Subcutaneous adipose tissue (tissue), 4 donors: ENCODE measurements around the gene CDH23. TPM values are rescaled to one million over a fixed set of nuclear protein-coding genes. Genes with fewer than 3 reads are reported as not detected.

Source experiments
- CTCF ChIP-seq: fragments of 450-650 bp; IDR thresholded peaks from one replicate; pipeline ENCODE4 v1.5.1; 2016; ENCODE audit warnings: low read depth, mild to moderate bottlenecking, control low read depth, antibody characterized with exemption, moderate library complexity
- total RNA-seq, 4 donors: library from RNA; depleted of rRNA; stranded (reverse); fragments of >200 nt; gene quantifications; one replicate each; pipeline ENCODE4 v1.1.0, GENCODE V29; 2016

Gene CDH23
- total RNA-seq, 4 donors from 2014 or later, result 14.3 to 74.8 (median 24.1) TPM

- TF ChIP-seq CTCF, result no peak
Observed at GRCh38 chr10:71379118-71379766, 17.5 kb upstream of the CDH23 start.

GRCh38 chr10:71380841-71381240 lies 15.9 kb upstream of the CDH23 start:
- TF ChIP-seq CTCF, result no peak

DNA sequence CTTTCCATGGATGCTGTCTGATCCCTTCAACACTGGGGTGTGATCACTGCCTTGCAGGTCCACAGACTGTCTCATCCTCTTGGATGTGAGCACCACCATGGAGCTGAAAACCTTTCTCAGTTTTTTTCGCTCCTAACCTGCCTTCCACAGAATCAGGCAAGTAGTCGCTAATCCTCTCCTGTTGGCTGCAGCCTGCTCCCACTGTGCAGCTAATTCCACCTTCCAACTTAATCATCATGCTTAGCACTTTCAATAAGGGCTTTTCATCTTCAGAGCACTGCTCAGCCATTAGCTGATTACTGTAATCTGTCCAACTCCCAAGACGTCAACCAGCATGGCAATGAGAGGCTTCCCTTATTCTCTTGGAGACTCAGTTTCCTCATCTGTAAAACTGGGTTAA lies 15.1 kb upstream of the CDH23 start:
- no peak for TF ChIP-seq CTCF

GRCh38 chr10:71382028-71382427 lies 14.7 kb upstream of the CDH23 start:
- TF ChIP-seq CTCF, result no peak

DNA sequence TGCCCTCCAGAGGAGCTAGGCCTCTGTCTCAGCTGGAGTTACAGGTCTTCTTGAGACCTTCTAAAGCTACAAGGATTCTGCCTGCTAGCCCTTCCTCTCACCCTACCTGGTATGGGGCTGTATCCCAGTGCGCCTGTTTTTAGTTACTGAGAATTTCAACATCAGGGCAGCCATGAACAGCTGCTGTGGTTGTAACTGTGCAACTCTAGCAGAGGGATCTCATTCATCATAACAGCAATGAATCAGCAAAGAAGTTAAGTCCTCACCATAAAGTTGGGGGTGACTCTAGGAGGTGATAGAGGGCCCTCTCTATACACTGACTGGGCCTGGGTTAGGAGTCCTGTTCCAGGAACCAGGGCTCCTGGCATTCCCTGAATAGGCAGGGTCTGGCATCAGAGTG lies 14.0 kb upstream of the CDH23 start:
- TF ChIP-seq CTCF, result no peak

GRCh38 chr10:71383972-71384687 lies 12.6 kb upstream of the CDH23 start:
- TF ChIP-seq CTCF, result no peak

- TF ChIP-seq CTCF, result no peak
Observed at GRCh38 chr10:71388171-71388570, 8.5 kb upstream of the CDH23 start.
